Measurements from ENCODE around the gene AHCYL1. TPM values are rescaled to one million over a fixed set of nuclear protein-coding genes. Genes with fewer than 3 reads are reported as not detected.

The AHCYL1 gene
- total RNA-seq, 1 experiment from 2014 or later: 89.0 TPM

- no peak overlapping the region for H4K8ac ChIP-seq (replicated peaks; ENCODE audit: insufficient read length, low read depth, low read length)
- Mint-ChIP-seq H3K27ac (no peak overlapping the region), H3K36me3 (ENCODE audit: insufficient read depth in 1 of 3, low read depth in 3 of 3) (peaks cover 0 to 3% (median 2%) of the 10 kb centered on the region in 3 experiments; a peak in 3 of 7 replicates), H3K9me3 (no peaks in the 10 kb centered on the region), H3K4me1 (peaks cover 23 to 40% of the 10 kb centered on the region in 2 experiments), H3K27me3 (ENCODE audit: low read depth) (no peaks in the 10 kb centered on the region), H3K4me3 (no peak overlapping the region)
- H3K27me3 ChIP-seq (ENCODE audit: insufficient read depth, low read length): no peaks in the 10 kb centered on the region
- H2AFZ ChIP-seq (ENCODE audit: low read length): no peak overlapping the region
- H3K23ac ChIP-seq (ENCODE audit: insufficient read length, low read depth, low read length): no peak overlapping the region
- no peak overlapping the region for H3K27ac ChIP-seq (ENCODE audit: insufficient read length, low read depth, low read length)
- peaks cover 6% of the 10 kb centered on the region; the same call in 1 of the 2 replicates for H3K79me2 ChIP-seq (ENCODE audit: insufficient read depth, low read length)
- H4K20me1 ChIP-seq (ENCODE audit: control insufficient read depth, insufficient read depth, insufficient read length): peaks cover 2% of the 10 kb centered on the region
- H3K18ac ChIP-seq (ENCODE audit: insufficient read length, low read depth, low read length): no peak overlapping the region
- no peak overlapping the region for H4K91ac ChIP-seq (ENCODE audit: insufficient read length, low read depth, low read length)
- H2BK5ac ChIP-seq (ENCODE audit: insufficient read length, low read length): no peak overlapping the region
- H3K4me1 ChIP-seq (ENCODE audit: insufficient read depth, low read length): peaks cover 3% of the 10 kb centered on the region; the same call in 1 of the 2 replicates
- no peak overlapping the region for H3T11ph ChIP-seq (ENCODE audit: low read length)
- no peak overlapping the region for H2BK20ac ChIP-seq (ENCODE audit: low read depth, low read length, poor library complexity, severe bottlenecking)
- no peaks in the 10 kb centered on the region for H3K79me1 ChIP-seq (ENCODE audit: insufficient read depth, low read depth, low read length, poor library complexity, severe bottlenecking)
- H4K5ac ChIP-seq (ENCODE audit: insufficient read length, low read depth, low read length): no peak overlapping the region
- no peak overlapping the region for H3K56ac ChIP-seq (ENCODE audit: insufficient read length, low read depth, low read length)
- H2BK120ac ChIP-seq (ENCODE audit: low read depth, low read length, poor library complexity, severe bottlenecking): no peak overlapping the region
- no peak overlapping the region for H3K14ac ChIP-seq (ENCODE audit: insufficient read depth, low read length)
- H2BK15ac ChIP-seq (ENCODE audit: low read depth, low read length): no peak overlapping the region
- H2BK12ac ChIP-seq (ENCODE audit: insufficient read length, low read depth, low read length): no peak overlapping the region
- no peak for TF ChIP-seq CTCF (conservative IDR thresholded peaks at IDR 0.05)
- no peak overlapping the region for H3K4ac ChIP-seq (ENCODE audit: low read depth, low read length)
- no peak overlapping the region for H3K4me2 ChIP-seq (ENCODE audit: insufficient read depth, insufficient read length, low read length)
- DNase-seq: no peak
- H2AK5ac ChIP-seq (ENCODE audit: insufficient read length, low read length): no peak overlapping the region
- no CpG with 5 or more reads among the region's 2 CpGs for WGBS (ENCODE audit: extremely low coverage, insufficient read length, low lambda C conversion rate)
- no peaks in the 10 kb centered on the region for H3K9me3 ChIP-seq (ENCODE audit: control insufficient read depth, low read depth, low read length)
- H3K9ac ChIP-seq (ENCODE audit: extremely low read depth, insufficient read length, low read length): no peak overlapping the region
- peaks cover 7% of the 10 kb centered on the region for H3K23me2 ChIP-seq (ENCODE audit: insufficient read length, low read depth, low read length, poor library complexity, severe bottlenecking)
Measured at GRCh38 chr1:110032327-110032726, 47.8 kb downstream of the AHCYL1 start.

Data from H9 (cell line).